ENCODE results near the gene HOMER2. TPM values are rescaled to one million over a fixed set of nuclear protein-coding genes. Genes with fewer than 3 reads are reported as not detected.

Gene HOMER2
- total RNA-seq, 1 donor from 2014 or later, result 18.7 TPM

- no peak for DNase-seq (ENCODE audit: low read depth, low spot score)
- Mint-ChIP-seq H3K9me3 (no peaks in the 10 kb centered on the region), H3K4me3 (no peak overlapping the region), H3K36me3 (ENCODE audit: low read depth) (no peaks in the 10 kb centered on the region), H3K27ac (ENCODE audit: unreplicated experiment) (no peak overlapping the region), H3K27me3 (ENCODE audit: low read depth) (no peaks in the 10 kb centered on the region), H3K4me1 (peaks cover 15% of the 10 kb centered on the region)
- TF ChIP-seq CTCF (conservative IDR thresholded peaks at IDR 0.05), result no peak
Measured at GRCh38 chr15:82890338-82890994, 62.1 kb downstream of the HOMER2 start.

- no peaks in the 10 kb centered on the region for H3K9me3 Mint-ChIP-seq
- no peaks in the 10 kb centered on the region for H3K4me1 Mint-ChIP-seq
- peaks cover 4% of the 10 kb centered on the region for H3K36me3 Mint-ChIP-seq (ENCODE audit: low read depth)
- H3K27ac Mint-ChIP-seq (ENCODE audit: unreplicated experiment), result no peak overlapping the region
- H3K27me3 Mint-ChIP-seq (ENCODE audit: low read depth), result no peaks in the 10 kb centered on the region
- TF ChIP-seq CTCF (conservative IDR thresholded peaks at IDR 0.05), result no peak
- no peak for DNase-seq (ENCODE audit: low read depth, low spot score)
- no peak overlapping the region for H3K4me3 Mint-ChIP-seq
Measured at GRCh38 chr15:82882273-82882928, 70.1 kb downstream of the HOMER2 start.

GRCh38 chr15:82881747-82882146, 70.8 kb downstream of the HOMER2 start:
- DNase-seq (ENCODE audit: low read depth, low spot score), result no peak
- H3K9me3 Mint-ChIP-seq, result no peaks in the 10 kb centered on the region
- H3K4me3 Mint-ChIP-seq, result no peak overlapping the region
- peaks cover 4% of the 10 kb centered on the region for H3K36me3 Mint-ChIP-seq (ENCODE audit: low read depth)
- TF ChIP-seq CTCF (conservative IDR thresholded peaks at IDR 0.05), result no peak
- no peak overlapping the region for H3K27ac Mint-ChIP-seq (ENCODE audit: unreplicated experiment)
- no peaks in the 10 kb centered on the region for H3K4me1 Mint-ChIP-seq
- no peaks in the 10 kb centered on the region for H3K27me3 Mint-ChIP-seq (ENCODE audit: low read depth)

GRCh38 chr15:82880704-82881103, 71.8 kb downstream of the HOMER2 start:
- Mint-ChIP-seq H3K27me3 (ENCODE audit: low read depth) (no peaks in the 10 kb centered on the region), H3K4me3 (no peak overlapping the region), H3K9me3 (no peaks in the 10 kb centered on the region), H3K27ac (ENCODE audit: unreplicated experiment) (no peak overlapping the region), H3K36me3 (ENCODE audit: low read depth) (peaks cover 4% of the 10 kb centered on the region), H3K4me1 (no peaks in the 10 kb centered on the region)
- DNase-seq (ENCODE audit: low read depth, low spot score), result no peak
- no peak for TF ChIP-seq CTCF (conservative IDR thresholded peaks at IDR 0.05)

GRCh38 chr15:82878325-82878724, 74.2 kb downstream of the HOMER2 start:
- DNase-seq (ENCODE audit: low read depth, low spot score), result no peak
- H3K4me1 Mint-ChIP-seq, result no peaks in the 10 kb centered on the region
- H3K27me3 Mint-ChIP-seq (ENCODE audit: low read depth), result no peaks in the 10 kb centered on the region
- no peaks in the 10 kb centered on the region for H3K9me3 Mint-ChIP-seq
- TF ChIP-seq CTCF (conservative IDR thresholded peaks at IDR 0.05), result no peak
- H3K4me3 Mint-ChIP-seq, result no peak overlapping the region
- no peak overlapping the region for H3K27ac Mint-ChIP-seq (ENCODE audit: unreplicated experiment)
- H3K36me3 Mint-ChIP-seq (ENCODE audit: low read depth), result peaks cover 4% of the 10 kb centered on the region
